Rectal smooth muscle tissue (tissue), 1 donor: Measurements from ENCODE around the gene PCDHGB4.
A peak's percentile ranks its signal among the peaks of the same experiment; 100 is the strongest.
"Not testable (repeated sequence)": the region's sequence is repeated elsewhere in the genome, so short reads cannot be mapped to it uniquely, and the experiment has no call there.

Source experiments
- H3K27ac ChIP-seq: one replicate; pipeline ENCODE4 v1.7.0; 2013; ENCODE audit warnings: low read depth, low read length, inconsistent platforms
- H3K27me3 ChIP-seq: one replicate; pipeline ENCODE4 v1.7.0; 2013; ENCODE audit warnings: low read length; ENCODE audit not compliant: control insufficient read depth, insufficient read depth
- H3K36me3 ChIP-seq: one replicate; pipeline ENCODE4 v1.7.0; 2013; ENCODE audit warnings: low read length; ENCODE audit not compliant: control insufficient read depth, insufficient read depth
- H3K4me1 ChIP-seq: one replicate; pipeline ENCODE4 v1.7.0; 2013; ENCODE audit warnings: low read length; ENCODE audit not compliant: control insufficient read depth, insufficient read depth
- H3K4me3 ChIP-seq: one replicate; pipeline ENCODE4 v1.7.0; 2013; ENCODE audit warnings: low read length
- H3K9ac ChIP-seq: one replicate; pipeline ENCODE4 v1.7.0; 2013; ENCODE audit warnings: low read length

Gene PCDHGB4

GRCh38 chr5:141373673-141374317, 13.7 kb upstream of the PCDHGB4 start, which contains the start of gene PCDHGA6:
Gene PCDHGA6, plus strand, starts transcription at chr5:141373891. Its CDS starts 193 bp downstream, at chr5:141374084.
- H3K27me3 ChIP-seq, result no peaks in the 10 kb centered on the region

GRCh38 chr5:141374627-141375026, 12.9 kb upstream of the PCDHGB4 start:
- Histone ChIP-seq H3K4me1 (no peaks in the 10 kb centered on the region), H3K9ac (no peak overlapping the region), H3K36me3 (peaks cover 3% of the 10 kb centered on the region), H3K27ac (no peak overlapping the region), H3K27me3 (no peaks in the 10 kb centered on the region), H3K4me3 (peak overlapping the region; percentile 45)

More at GRCh38 chr5:141373673-141374317, 13.7 kb upstream of the PCDHGB4 start, which contains the start of gene PCDHGA6:
- Histone ChIP-seq H3K27ac (no peak within 1 kb of the TSS), H3K4me1 (no peaks in the 10 kb centered on the region), H3K36me3 (peaks cover 3% of the 10 kb centered on the region), H3K9ac (no peak within 1 kb of the TSS), H3K4me3 (peak within 1 kb of the TSS; percentile 45)

- not testable (repeated sequence) for H3K36me3 ChIP-seq, H3K4me3 ChIP-seq, H3K27ac ChIP-seq, H3K4me1 ChIP-seq, H3K27me3 ChIP-seq, H3K9ac ChIP-seq
Measured at GRCh38 chr5:141375444-141376155, 11.9 kb upstream of the PCDHGB4 start.

DNA sequence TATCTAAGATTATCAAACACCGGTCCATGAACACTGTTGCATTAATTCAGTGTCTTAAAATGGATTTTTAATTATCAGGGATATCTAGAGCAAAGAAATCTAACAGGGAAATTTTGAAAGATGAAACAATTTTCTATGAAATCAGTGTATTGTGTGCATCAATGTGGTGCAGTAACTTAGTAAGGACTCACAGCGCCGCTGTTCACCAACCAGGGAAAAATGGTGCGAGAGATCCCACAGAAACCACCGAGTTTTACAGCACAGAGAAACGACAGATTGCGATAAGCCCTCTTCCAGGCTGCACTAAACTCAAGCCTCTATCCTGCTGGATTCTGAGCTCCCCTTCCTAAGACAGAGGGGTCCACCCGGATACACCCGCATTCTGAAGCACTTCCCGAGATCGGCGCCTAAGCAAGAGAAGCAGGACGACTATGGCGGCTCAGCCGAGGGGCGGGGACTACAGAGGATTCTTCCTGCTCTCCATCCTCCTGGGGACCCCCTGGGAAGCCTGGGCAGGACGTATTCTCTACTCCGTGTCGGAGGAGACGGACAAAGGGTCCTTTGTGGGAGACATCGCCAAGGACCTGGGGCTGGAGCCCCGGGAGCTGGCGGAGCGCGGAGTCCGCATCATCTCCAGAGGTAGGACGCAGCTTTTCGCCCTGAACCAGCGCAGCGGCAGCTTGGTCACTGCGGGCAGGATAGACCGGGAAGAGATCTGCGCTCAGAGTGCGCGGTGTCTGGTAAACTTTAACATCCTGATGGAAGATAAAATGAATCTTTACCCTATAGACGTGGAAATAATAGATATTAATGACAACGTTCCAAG, 4.8 kb upstream of the PCDHGB4 start, which contains the start of gene PCDHGA7:
PCDHGA7 (plus strand) TSS at position 274 of the 826 bp plus-strand sequence; CDS start at position 432, 158 bp downstream.
- no peaks in the 10 kb centered on the region for H3K36me3 ChIP-seq
- H3K4me1 ChIP-seq, result no peaks in the 10 kb centered on the region
- H3K27me3 ChIP-seq, result no peaks in the 10 kb centered on the region
- no peak within 1 kb of the TSS for H3K9ac ChIP-seq
- no peak within 1 kb of the TSS for H3K27ac ChIP-seq
- H3K4me3 ChIP-seq, result peak within 1 kb of the TSS; percentile 23

- no peaks in the 10 kb centered on the region for H3K36me3 ChIP-seq
- H3K27ac ChIP-seq, result no peak overlapping the region
Measured at GRCh38 chr5:141383345-141383744, 4.2 kb upstream of the PCDHGB4 start.

GRCh38 chr5:141384471-141385267, 2.8 kb upstream of the PCDHGB4 start:
- Histone ChIP-seq H3K4me1 (no peaks in the 10 kb centered on the region), H3K4me3 (peak overlapping the region; percentile 15), H3K36me3 (no peaks in the 10 kb centered on the region), H3K27ac (no peak overlapping the region), H3K9ac (no peak overlapping the region), H3K27me3 (no peaks in the 10 kb centered on the region)

More at GRCh38 chr5:141383345-141383744, 4.2 kb upstream of the PCDHGB4 start:
- peak overlapping the region; percentile 23 for H3K4me3 ChIP-seq
- H3K9ac ChIP-seq, result no peak overlapping the region
- no peaks in the 10 kb centered on the region for H3K27me3 ChIP-seq
- H3K4me1 ChIP-seq, result no peaks in the 10 kb centered on the region

DNA sequence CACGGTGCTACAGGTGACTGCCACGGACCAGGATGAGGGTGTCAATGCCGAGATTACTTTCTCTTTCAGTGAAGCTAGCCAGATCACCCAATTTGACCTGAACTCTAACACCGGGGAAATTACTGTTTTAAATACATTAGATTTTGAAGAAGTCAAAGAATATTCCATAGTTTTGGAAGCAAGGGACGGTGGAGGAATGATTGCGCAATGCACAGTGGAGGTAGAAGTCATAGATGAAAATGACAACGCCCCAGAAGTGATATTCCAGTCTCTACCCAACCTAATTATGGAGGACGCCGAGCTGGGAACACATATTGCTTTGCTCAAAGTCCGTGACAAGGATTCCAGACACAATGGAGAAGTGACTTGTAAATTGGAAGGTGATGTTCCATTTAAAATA, 1.2 kb downstream of the PCDHGB4 start:
- Histone ChIP-seq H3K36me3 (no peaks in the 10 kb centered on the region), H3K9ac (no peak overlapping the region), H3K27me3 (no peaks in the 10 kb centered on the region), H3K4me1 (no peaks in the 10 kb centered on the region), H3K4me3 (no peak overlapping the region), H3K27ac (no peak overlapping the region)

- H3K4me3 ChIP-seq, result peak overlapping the region; percentile 29
- no peak overlapping the region for H3K27ac ChIP-seq
- H3K4me1 ChIP-seq, result no peaks in the 10 kb centered on the region
- no peaks in the 10 kb centered on the region for H3K27me3 ChIP-seq
- H3K9ac ChIP-seq, result no peak overlapping the region
- no peaks in the 10 kb centered on the region for H3K36me3 ChIP-seq
Measured at GRCh38 chr5:141389153-141390042, 1.9 kb downstream of the PCDHGB4 start.

GRCh38 chr5:141392429-141393198, 5.1 kb downstream of the PCDHGB4 start, which contains the start of gene PCDHGA8:
Gene PCDHGA8, plus strand, starts transcription at chr5:141392633. Its CDS starts 181 bp downstream, at chr5:141392814.
- no peaks in the 10 kb centered on the region for H3K4me1 ChIP-seq
- no peaks in the 10 kb centered on the region for H3K27me3 ChIP-seq
- H3K9ac ChIP-seq, result no peak within 1 kb of the TSS
- H3K27ac ChIP-seq, result no peak within 1 kb of the TSS
- peak within 1 kb of the TSS; percentile 29 for H3K4me3 ChIP-seq
- H3K36me3 ChIP-seq, result no peaks in the 10 kb centered on the region

- Histone ChIP-seq H3K4me3 (no peak overlapping the region), H3K9ac (no peak overlapping the region), H3K27ac (no peak overlapping the region), H3K4me1 (no peaks in the 10 kb centered on the region), H3K27me3 (no peaks in the 10 kb centered on the region), H3K36me3 (no peaks in the 10 kb centered on the region)
Measured at GRCh38 chr5:141393267-141393666, 5.8 kb downstream of the PCDHGB4 start.
